SKM-1 (cell line): ENCODE results near the gene BCL2L13.
"Not testable (repeated sequence)": the region's sequence is repeated elsewhere in the genome, so short reads cannot be mapped to it uniquely, and the experiment has no call there.

Experiments
- DNase-seq: peaks from one replicate; lab custom pipeline; 2025; ENCODE audit not compliant: unreplicated experiment; lab: John Stamatoyannopoulos, UW

BCL2L13 gene

DNA sequence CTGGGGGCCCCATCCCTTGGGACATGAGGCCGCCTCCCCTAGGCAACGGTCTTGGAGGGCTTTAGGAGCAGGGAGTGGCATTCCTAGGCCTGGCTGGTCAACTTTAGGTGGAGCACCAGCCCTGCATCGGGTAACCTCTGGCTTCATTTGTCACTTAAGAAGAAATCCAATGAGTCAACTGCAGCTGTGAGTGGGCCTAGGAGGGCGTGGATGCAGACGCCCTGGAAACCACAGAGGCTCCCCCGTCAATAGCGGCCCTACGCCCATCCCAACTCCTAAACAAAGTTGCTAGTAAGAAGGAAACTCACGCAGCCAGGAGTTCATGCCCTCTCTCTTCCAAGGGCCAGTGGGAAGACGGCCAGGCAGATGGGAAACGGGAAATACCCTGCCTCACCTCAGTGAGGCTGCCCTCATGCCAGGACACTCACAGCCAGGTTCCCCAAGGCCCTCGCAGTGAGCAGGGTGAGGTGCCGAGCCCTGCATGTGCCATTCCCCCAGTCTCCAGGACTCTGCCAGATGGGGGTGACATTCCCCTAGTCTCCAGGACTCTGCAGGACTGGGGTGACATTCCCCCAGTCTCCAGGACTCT lies 114.9 kb downstream of the BCL2L13 start:
- DNase-seq, result no peak

DNA sequence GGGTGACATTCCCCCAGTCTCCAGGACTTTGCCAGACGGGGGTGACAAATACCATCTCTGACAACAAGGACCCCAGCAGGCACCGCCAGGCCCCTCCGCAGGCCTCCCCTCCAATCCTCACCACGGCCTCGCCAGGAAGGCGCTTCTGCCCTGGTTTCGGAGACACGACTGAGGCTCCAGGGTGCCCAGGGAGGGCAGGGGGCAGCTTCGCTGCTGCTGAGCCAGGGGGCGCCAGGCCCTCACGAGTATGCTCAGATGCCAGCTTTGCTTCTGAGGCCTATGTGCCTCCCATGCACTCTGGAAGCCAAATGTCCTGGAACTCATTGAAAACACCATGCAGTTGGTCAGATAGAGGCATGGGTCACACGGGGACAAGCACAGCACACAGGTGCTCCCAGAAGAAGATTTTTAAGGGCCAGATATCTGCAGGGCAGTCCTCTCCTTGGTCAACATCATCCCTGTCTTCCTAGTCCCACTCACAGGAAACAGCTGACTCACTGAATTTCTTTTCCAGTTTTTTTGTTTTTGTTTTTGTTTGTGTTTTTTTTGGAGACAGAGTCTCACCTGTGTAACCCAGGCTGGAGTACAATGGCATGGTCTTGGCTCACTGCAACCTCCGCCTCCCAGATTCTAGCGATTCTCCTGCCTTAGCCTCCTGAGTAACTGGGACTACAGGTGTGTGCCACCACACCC lies 115.8 kb downstream of the BCL2L13 start:
- DNase-seq, result no peak

DNA sequence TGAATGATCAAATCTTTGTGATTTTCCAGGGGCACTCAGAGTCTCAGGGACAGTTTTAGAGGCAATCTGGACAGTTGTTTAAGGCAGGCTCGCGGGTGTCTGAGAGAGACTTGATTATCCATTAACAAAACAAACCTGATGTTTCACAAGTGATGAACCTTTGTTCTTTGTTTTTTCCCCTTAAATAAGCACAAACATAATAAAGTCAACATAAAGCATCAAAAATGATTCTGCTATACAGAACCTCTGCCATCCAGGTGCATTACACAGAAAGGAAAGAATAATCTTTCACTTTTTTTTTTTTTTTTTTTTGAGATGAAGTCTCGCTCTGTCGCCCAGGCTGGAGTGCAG lies 122.6 kb downstream of the BCL2L13 start:
- no peak for DNase-seq

DNA sequence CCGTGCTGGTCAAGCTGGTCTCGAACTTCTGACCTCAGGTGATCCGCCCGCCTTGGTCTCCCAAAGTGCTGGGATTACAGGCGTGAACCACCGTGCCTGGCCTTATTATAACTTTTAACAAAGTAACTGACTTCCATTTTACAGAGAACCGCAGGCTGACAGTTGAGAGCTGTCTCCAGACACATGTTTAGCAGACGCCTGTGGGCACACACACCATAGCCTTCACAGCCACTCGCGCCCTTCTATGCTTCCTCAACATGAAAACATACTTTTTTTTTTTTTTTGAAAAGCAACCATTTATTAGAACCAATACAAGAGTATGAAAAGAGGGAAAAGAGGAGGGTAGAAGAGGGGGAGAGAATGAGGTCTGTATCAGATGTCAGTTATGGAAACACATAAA lies 124.9 kb downstream of the BCL2L13 start:
- not testable (repeated sequence) for DNase-seq

DNA sequence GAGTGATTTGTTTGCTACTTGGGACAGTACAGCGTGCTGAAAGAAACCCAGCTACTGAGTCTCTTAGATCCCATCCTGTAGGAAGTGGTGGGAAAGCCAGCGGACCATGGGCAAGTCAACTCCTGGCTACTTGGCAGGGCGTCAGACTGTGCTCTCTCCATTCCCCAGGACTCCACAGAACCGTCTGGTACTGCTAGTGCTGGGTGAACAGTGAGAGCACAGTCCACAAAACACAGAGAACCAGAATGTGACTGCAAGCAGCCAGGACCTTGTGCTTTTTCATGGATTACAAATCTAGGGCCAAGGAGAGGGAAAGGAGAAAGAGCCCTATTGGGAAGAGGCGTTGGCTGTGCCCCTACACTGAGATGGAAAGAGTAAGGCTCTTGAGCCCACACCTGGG lies 125.5 kb downstream of the BCL2L13 start:
- no peak for DNase-seq

DNA sequence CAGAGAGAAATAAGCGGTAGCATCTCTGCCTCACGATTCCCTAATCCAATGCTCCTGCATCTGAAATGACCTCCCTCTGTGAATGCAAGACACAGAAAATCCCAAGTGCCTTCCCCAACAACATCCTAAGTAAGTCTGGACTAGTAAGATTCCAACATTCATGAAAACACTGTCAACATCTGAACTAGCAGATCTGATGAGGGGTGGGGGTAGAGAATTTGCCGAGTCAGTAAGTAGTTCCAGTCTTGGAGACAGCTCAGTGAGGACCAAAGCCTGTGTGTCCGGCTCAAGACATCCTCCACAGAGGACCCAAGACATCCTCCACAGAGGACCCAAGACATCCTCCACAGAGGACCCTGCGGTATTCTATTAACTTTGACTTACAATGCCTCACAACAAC lies 126.3 kb downstream of the BCL2L13 start:
- not testable (repeated sequence) for DNase-seq

DNA sequence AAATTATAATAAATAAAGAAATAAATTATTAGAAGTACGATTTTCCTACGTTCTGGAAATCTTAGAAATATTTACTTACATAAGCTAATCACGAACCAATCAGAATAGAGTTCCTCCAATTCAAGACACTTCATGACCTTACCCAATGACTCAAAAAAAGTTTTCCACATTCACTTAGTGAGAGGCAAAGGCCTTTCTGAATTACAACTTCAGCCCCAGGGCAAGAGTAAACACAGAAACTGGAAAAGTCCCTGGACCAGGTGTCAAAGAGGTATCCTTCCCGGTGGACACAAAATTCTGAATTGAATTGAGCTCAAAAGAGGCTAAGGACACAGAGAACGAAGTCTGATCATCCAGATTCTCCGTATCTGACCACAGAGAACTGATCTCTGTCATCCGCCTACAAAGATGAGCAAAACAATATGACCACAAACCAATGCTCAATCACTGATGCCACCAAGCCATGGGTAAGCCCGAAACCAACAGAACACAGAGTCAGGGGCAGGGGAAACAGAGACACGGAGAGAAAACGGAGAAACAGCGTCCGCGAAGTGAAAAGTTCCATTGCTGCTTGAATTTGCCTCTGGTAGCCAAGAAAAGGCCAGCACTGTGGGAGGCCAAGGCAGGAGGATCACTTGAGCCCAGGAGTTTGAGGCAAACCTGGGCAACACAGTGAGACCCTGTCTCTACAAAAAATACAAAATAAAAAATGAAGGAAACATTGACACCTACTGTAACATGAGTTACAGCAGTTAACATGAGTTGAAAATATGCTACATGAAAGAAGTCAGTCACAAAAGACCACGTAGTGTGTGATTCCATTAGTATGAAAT lies 128.9 kb downstream of the BCL2L13 start:
- no peak for DNase-seq

DNA sequence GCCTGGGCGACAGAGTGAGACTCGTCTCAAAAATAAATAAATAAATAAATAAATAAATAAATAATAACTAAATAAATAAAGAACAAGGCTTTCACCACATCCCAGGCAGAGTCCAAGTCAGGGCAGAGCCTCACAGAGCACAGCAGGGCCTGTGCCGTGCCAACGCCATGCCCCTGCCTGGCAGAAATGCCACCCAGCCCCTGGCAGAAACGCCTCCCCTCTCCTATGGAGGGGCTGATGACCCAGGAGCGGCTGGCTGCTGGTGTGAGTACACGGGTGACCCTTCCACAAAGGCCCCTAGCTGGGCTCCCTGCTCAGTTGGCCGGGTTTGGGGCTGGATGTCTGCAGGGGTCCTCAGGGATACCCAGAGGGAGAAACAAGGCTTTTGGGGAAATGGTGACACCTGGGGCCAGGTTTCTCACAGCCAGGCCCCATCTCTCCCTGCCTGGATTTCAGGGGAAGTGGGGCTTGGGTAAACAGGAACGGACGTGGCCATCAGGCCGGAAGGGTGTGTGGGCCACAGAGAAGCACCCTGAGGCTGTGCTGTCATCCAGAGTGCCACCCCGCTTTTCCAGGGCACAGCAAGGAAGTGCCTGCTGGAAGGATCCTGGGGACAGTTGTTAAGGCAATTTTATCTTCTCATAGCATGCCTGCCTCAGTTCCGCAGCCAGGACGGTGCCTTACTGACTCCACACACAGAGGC lies 130.6 kb downstream of the BCL2L13 start:
- DNase-seq, result no peak

DNA sequence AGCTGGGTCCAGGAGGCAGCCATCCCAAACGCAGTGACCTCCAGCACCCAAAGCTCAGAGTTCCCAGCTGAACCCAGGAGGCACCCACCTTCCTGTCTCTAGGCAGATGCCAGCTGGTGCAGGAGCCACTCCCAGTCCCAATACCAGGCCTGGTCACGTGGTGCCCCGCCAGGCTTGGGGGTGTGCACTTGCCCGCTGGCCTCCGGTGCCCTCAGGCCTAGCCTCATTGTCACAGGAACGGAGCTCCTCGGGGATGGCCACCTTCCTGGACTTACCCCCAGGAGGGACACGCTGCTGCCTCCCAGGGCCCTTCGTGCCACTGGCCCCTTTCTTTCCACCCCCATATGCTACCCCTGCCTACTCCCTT lies 131.1 kb downstream of the BCL2L13 start:
- DNase-seq, result no peak

DNA sequence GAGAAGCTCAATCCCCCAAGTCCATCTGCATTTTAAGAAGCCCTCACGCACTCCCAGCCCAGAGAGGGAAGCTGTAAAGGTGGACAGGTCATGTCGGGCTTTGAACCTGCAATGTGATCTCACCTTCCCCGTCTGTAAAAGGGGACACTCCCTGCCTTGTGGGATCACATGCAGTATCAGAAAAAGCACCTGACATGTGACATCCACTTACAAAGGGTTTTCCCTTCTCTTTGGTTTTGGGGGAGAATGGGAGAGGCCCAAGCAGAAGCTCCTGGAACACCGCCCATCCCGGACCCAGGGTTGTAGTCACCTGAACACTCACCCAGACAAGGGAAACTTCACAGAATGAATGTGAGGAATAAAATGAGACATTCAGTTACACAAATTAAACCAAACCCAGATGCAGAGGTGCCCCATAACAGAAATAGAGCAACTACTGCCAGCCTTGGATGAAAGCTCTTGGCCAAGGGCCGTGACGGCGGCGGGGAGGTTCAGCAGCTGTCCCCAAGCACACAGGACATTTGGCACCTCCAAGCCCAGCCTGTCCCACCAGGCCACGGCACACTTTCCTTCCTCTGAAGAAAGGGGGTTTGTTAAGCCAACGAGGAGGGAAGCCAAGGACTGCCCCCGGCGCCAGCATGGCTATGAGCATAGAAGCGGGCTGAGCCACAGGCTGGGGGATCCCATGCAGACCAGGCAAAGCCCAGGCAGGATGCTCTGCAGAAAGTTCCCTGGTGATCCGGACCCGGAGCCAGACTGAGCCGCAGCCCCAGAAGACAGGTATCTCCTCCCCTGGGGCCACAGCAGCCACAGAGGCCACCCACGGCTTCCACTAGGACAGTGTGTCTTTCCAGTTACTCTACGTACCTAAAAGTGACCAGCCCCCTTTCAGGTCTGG lies 131.9 kb downstream of the BCL2L13 start:
- no peak for DNase-seq

DNA sequence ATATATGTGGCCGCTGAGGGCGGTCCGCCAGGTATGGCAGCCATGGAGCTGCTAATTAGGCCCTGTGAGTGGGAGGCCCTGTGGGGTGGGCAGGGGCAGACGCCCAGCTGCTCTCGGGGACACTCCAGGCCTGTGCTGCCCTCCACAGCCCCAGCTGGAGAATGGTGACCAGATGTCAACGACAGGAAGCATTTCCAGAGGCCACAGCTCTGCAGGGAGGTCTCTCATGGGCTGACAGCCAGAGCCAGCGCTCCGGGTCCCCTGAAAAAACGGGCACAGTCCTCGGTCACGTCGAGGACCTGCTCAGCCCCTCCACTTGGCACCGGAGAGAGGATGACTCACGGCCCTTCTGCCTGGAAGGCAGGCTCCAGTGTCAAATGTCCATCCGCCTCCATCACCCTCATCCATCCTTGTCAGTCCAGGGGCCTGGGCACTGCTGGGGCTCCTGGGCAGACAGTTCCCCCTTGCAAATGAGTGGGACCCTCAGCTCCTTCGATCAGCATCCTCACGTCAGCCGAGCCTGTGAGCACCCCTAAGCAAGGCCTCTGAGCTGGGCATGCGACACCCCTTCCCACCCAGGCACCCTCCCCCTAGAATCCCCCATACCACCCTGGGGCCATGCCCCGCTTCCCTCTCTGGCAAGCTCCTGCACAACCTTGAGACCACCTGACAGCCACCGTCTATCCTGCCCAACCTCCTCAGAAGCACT lies 133.8 kb downstream of the BCL2L13 start:
- DNase-seq, result no peak

DNA sequence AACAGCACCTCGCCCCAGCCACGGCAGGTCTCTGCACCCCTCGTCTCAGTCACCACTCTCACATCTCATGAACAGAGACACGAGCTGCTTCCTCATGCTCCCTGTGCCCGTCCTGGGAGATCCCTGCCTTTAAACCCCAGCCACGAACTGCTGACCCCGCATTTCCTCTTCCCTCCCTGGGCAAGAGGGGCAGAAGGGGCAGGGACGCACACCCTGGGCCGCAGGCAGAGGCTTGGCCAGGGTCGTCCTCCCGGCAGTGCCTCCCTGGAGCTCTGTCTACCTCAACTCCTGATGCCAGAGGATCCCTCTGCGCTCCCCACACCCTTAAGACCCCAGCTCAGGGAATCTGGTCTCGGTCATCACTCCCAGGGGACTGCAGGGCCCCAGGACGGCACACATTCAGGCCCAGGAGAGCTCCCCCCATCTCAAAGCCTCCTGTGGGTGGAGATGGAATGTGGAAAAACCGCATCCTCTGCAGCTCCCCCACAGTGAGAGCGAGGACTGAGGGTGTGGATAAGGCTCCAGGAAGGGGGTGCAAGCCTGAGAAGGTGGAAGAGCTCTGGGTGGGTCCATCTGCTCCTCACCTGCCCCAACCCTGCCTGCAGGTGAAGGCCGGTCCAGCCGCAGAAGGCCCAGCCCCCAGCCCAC lies 134.5 kb downstream of the BCL2L13 start:
- no peak for DNase-seq

DNA sequence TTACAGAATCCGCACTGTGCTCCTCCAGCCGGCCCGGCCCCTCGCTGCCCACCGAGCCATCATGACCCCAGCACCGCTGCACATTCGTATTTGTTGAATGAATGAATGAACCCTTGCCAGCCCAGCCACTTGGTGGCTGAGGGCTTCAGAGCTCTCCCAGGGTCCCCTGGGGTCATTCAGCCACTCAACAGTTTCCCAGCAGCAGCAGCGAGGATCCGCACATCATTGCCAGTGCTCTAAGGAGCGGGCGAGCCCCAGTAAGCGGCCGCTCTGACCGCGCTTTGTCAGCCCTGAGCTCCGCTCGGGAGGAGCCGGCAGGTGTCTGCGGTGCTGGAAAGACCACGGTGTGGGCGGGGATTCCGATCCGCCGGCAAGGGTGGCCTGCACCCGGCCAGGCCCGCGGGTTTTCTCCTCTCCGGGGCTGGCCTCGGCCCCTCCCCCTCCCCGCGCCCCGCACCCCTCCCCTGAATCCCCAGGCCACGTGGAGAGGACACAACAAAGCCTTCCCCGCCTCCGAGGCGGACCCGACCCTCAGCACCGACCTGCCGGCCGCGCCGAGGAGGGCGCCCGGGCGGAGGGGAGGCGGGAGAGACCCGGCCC lies 135.1 kb downstream of the BCL2L13 start:
- no peak for DNase-seq

DNA sequence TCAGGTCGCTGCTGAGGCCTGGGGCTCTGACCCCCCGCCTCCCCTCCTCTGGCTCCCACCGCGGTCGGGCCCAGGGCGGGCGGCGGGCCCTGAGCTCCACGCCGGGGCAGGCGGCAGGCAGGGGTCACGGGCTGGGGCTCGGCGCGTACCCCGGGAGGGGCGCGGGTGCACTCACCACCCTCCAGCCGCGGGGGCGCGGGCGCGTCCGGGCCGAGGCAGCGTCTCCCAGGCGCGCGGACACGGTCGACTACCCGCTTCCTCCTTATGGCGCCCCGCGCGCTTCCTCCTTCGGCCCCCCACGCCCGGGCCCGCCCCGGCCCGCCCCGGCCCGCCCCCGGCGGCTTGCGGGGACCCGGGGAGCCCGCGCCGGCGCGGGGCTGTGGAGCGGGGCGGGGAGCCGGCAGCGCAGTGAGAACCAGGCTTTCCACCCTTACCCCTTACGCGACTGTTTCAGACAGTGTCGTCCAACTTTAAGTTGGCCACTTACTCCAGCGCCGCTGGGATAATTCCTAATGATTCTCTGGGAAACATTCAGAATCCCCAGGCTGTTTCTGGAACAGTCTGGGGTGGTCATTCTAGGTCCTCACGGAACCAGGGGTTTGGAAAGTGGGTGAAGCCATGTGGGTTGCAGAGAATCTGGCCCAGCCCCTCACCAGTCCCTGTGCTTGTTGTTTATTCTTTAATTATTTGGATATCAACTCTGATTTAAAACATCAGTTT lies 135.8 kb downstream of the BCL2L13 start, which contains the start of gene BID:
TSS of gene BID (minus strand) at position 264 of the 720 bp plus-strand sequence. CDS start 24,353 bp downstream, outside the sequence.
- DNase-seq, result no peak

DNA sequence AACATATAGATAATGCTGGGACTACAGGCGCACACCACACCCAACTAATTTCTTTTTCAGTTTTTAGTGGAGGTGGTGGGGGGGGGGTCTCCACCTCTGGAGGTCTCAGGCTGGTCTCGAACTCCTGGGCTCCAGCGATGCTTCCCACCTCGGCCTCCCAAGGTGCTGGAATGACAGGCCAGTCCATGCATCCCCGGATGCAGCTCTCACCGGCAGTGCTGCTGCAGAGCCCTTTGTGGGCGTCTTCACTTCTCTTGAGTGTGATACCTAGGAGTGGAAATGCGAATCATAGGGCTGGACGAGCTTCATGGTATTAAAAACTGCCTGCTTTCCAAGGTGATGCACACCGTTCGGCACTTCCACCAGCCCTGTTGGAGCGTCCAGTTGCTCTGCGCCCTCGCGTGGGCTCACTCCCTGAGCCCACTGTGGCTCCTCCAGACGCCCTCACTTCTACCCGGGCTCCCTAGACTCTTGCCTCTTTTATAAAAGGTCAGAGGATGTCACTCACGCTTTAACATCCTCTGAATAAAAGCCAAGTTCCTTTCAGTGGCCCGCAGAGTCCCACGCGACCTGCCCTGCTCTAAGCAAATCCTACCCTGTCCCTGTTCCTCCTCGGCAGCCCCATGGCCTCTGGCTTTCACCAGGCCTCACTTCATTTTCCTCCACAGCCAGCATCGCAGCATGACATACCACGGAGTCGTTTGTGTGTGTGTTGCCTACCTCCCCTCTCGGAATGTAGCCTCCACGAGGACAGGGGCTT lies 136.5 kb downstream of the BCL2L13 start:
- DNase-seq, result no peak

DNA sequence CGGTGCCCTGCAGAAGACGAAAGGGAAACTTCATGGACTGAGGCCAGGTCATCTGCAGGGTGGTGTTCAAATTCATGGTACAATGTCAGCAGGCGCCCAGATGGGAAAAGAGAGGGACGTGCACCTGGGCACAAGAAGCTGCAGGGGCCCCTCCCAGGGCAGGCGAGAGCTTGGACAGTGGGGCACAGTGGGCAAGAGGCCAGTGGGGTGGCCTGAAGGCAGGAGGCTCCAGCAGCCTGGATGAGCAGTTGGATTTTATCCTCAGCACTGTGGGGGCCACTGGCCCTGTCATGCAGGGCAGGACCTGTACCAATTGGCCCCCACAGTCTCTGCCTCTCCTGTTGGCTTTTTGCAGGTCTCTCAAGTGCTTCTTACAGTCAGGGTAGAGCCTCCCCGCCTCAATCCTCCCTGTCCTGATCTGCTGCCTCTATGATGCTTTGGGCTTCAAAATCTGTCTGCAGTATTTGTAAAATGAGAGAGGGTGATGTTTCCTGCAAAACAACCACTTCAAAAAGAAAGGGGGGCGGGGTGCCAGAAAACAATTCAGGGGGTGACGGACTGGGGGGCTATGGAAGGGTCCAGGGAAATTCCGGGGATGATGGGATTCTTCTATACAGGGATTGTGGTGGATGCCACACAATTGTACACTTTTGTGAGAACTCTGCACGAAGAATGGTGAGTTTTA lies 137.4 kb downstream of the BCL2L13 start:
- no peak for DNase-seq
